A549 (cell line): ENCODE measurements around the gene SLITRK4. TPM values are rescaled to one million over a fixed set of nuclear protein-coding genes. Genes with fewer than 3 reads are reported as not detected.

ENCODE experiments used
- ATAC-seq, 2 experiments: fragments of 200-7000 bp in 1 of 2; fragments of >200 bp in 1 of 2; cut with Nextera tagmentation in 1 of 2; cut with Tn5 transposase in 1 of 2; 3 replicates each; pipeline versions ENCODE4 v1.8.0 to v1.9.1; 2018 to 2020; ENCODE audit warnings: mild to moderate bottlenecking in 1 of 2, moderate library complexity in 1 of 2
- CTCF ChIA-PET: fragments of 300-600 bp; sonication (Branson Sonifier 250); formaldehyde crosslinking; extraction: SDS; loops from one replicate; lab custom pipeline; 2021; ENCODE audit warnings: antibody characterized with exemption, inconsistent platforms; lab: Yijun Ruan, JAX
- POLR2A ChIA-PET: fragments of 350-600 bp; formaldehyde crosslinking; extraction: SDS; loops from one replicate; lab custom pipeline; 2021; ENCODE audit warnings: antibody characterized with exemption, inconsistent platforms; lab: Yijun Ruan, JAX
- DNase-seq, 2 experiments: peaks; one replicate each; pipeline versions ENCODE4 v3.0.0 to v3.0.0-alpha.2; 2011 to 2016; ENCODE audit warnings: low read depth in 1 of 2, low spot score in 1 of 2
- FAIRE-seq: peaks from 2 replicates; lab custom pipeline; 2011; peaks lifted over from hg19 to GRCh38; lab: Jason Lieb, UNC
- H3K27ac ChIP-seq, 2 experiments: fragments of >200 bp; sonication (Bioruptor Twin); formaldehyde crosslinking; 3 replicates each; pipeline ENCODE4 v1.5.1; 2016 to 2017
- H3K4me1 ChIP-seq: fragments of >200 bp; sonication (Bioruptor Twin); formaldehyde crosslinking; 3 replicates; pipeline ENCODE4 v1.6.1; 2016
- H3K4me2 ChIP-seq: fragments of >200 bp; sonication (Bioruptor Twin); formaldehyde crosslinking; 3 replicates; pipeline ENCODE4 v1.6.1; 2016
- H3K4me3 ChIP-seq: fragments of >200 bp; sonication (Bioruptor Twin); formaldehyde crosslinking; 3 replicates; pipeline ENCODE4 v1.5.1; 2016
- H3K9me3 ChIP-seq: fragments of >200 bp; sonication (Bioruptor Twin); formaldehyde crosslinking; 3 replicates; pipeline ENCODE4 v1.6.1; 2016
- CBX2 ChIP-seq: fragments of 200-600 bp; sonication (generic); IDR thresholded peaks from 2 replicates; pipeline ENCODE4 v1.6.1; 2016; ENCODE audit warnings: low read depth, mild to moderate bottlenecking, borderline replicate concordance
- CHD2 ChIP-seq: fragments of 150-350 bp; IDR thresholded peaks from 2 replicates; pipeline ENCODE4 v1.6.1; 2014; ENCODE audit warnings: low read length; ENCODE audit not compliant: partially characterized antibody
- CTCF ChIP-seq: fragments of >200 bp; sonication (Bioruptor Twin); formaldehyde crosslinking; IDR thresholded peaks from 3 replicates; pipeline ENCODE4 v1.5.1; 2016
- E2F6 ChIP-seq: IDR thresholded peaks from 2 replicates; pipeline ENCODE4 v1.6.1; 2012; ENCODE audit warnings: low read depth, borderline replicate concordance
- EHMT2 ChIP-seq: fragments of 200-600 bp; sonication (generic); IDR thresholded peaks from 2 replicates; pipeline ENCODE4 v1.6.1; 2016; ENCODE audit warnings: antibody characterized with exemption, low read depth, mild to moderate bottlenecking, moderate library complexity
- ESRRA ChIP-seq: fragments of 150-350 bp; IDR thresholded peaks from 2 replicates; pipeline ENCODE4 v1.6.1; 2014; ENCODE audit warnings: mild to moderate bottlenecking, low read length, borderline replicate concordance
- FOXS1 ChIP-seq: fragments of 250-450 bp; sonication (Bioruptor Pico); IDR thresholded peaks from 2 replicates; pipeline ENCODE4 v1.5.0; 2020; ENCODE audit warnings: mild to moderate bottlenecking, moderate library complexity
- GATA3 ChIP-seq: IDR thresholded peaks from 2 replicates; pipeline ENCODE4 v1.6.1; 2012; ENCODE audit warnings: borderline replicate concordance
- HMGXB4 ChIP-seq: fragments of 250-450 bp; sonication (Bioruptor Pico); IDR thresholded peaks from 2 replicates; pipeline ENCODE4 v1.5.0; 2021; ENCODE audit warnings: mild to moderate bottlenecking, moderate library complexity, borderline replicate concordance
- JUNB ChIP-seq: fragments of >200 bp; sonication (Bioruptor Twin); formaldehyde crosslinking; IDR thresholded peaks from 2 replicates; pipeline ENCODE4 v1.6.1; 2016
- MAZ ChIP-seq: fragments of 150-350 bp; IDR thresholded peaks from 2 replicates; pipeline ENCODE4 v1.6.1; 2014; ENCODE audit warnings: antibody characterized with exemption, low read depth, low read length, borderline replicate concordance
- MYC ChIP-seq: IDR thresholded peaks from 2 replicates; pipeline ENCODE4 v1.6.1; 2012; ENCODE audit warnings: mild to moderate bottlenecking, inconsistent platforms, low read length, improper control_type of control experiment, borderline replicate concordance
- NFE2L2 ChIP-seq: fragments of 150-350 bp; conservative IDR thresholded peaks from 2 replicates; pipeline ENCODE4 v1.6.1; 2014; ENCODE audit warnings: low read length
- NPAS2 ChIP-seq: fragments of 250-450 bp; sonication (Bioruptor Pico); IDR thresholded peaks from 2 replicates; pipeline ENCODE4 v1.8.0; 2022; ENCODE audit warnings: mild to moderate bottlenecking, moderate library complexity, borderline replicate concordance
- PHF8 ChIP-seq: fragments of 200-600 bp; sonication (generic); IDR thresholded peaks from 2 replicates; pipeline ENCODE4 v1.6.1; 2016; ENCODE audit warnings: low read depth, mild to moderate bottlenecking, antibody characterized with exemption, moderate library complexity, borderline replicate concordance
- POLR2A ChIP-seq: IDR thresholded peaks from 2 replicates; pipeline ENCODE4 v1.6.1; 2012; ENCODE audit warnings: mild to moderate bottlenecking, low read length
- REST ChIP-seq: fragments of 200-600 bp; sonication (generic); IDR thresholded peaks from 2 replicates; pipeline ENCODE4 v1.6.1; 2016; ENCODE audit warnings: antibody characterized with exemption, mild to moderate bottlenecking, moderate library complexity
- RFX5 ChIP-seq: fragments of 450-650 bp; IDR thresholded peaks from 2 replicates; pipeline ENCODE4 v1.7.1; 2014; ENCODE audit warnings: antibody characterized with exemption, mild to moderate bottlenecking, moderate library complexity
- RNF2 ChIP-seq: fragments of 200-600 bp; sonication (generic); IDR thresholded peaks from 2 replicates; pipeline ENCODE4 v1.6.1; 2016; ENCODE audit warnings: low read depth, mild to moderate bottlenecking, antibody characterized with exemption, moderate library complexity, borderline replicate concordance
- TP53 ChIP-seq: fragments of 250-450 bp; sonication (Bioruptor Pico); IDR thresholded peaks from 2 replicates; pipeline ENCODE4 v1.5.0; 2021; ENCODE audit warnings: mild to moderate bottlenecking, moderate library complexity
- ZFP36 ChIP-seq: fragments of 450-650 bp; IDR thresholded peaks from 2 replicates; pipeline ENCODE4 v1.6.1; 2014; ENCODE audit warnings: borderline replicate concordance; ENCODE audit not compliant: partially characterized antibody
- ZNF302 ChIP-seq: fragments of 250-450 bp; sonication (Bioruptor Pico); IDR thresholded peaks from 2 replicates; pipeline ENCODE4 v1.9.0; 2021; ENCODE audit warnings: inconsistent platforms, mild to moderate bottlenecking, moderate library complexity
- ZSCAN20 ChIP-seq: fragments of 250-450 bp; sonication (Bioruptor Pico); IDR thresholded peaks from 2 replicates; pipeline ENCODE4 v1.8.0; 2022; ENCODE audit warnings: mild to moderate bottlenecking, moderate library complexity
- WGBS: methylation state at CpG from one replicate; pipeline ENCODE4 v1.1.6; 2017; ENCODE audit errors: missing lambda C conversion rate; 5-methylcytosine and 5-hydroxymethylcytosine counted together
- polyA minus RNA-seq: library from RNA; depleted of rRNA, polyadenylated mRNA; stranded (reverse); fragments of >200 nt; gene quantifications from 2 replicates; pipeline ENCODE4 v1.2.3, GENCODE V29; 2011; rRNA and poly(A)+ RNA removed
- polyA plus RNA-seq, 4 experiments: library from polyadenylated mRNA; depleted of rRNA in 3 of 4; stranded (reverse); fragments of >200 nt; fragmentation: RNase III in 1 of 4; extraction: RNeasy Plus Mini Kit Qiagen cat#74134 plus additional on column Dnase treatment in 1 of 4; gene quantifications; 2 replicates in 3 of 4; 3 replicates in 1 of 4; pipeline ENCODE4 v1.2.3, GENCODE V29; 2011 to 2017

SLITRK4 gene
- polyA plus RNA-seq (2011; rRNA removed) (0.03 TPM in 2 replicates), polyA plus RNA-seq (2017; fragmentation: RNase III; extraction: RNeasy Plus Mini Kit Qiagen cat#74134 plus additional on column Dnase treatment) (not detected in 3 replicates), polyA minus RNA-seq (not detected in 2 replicates)
- not detected in 2 replicates for polyA plus RNA-seq (2012; cell fraction: cytosol; rRNA removed)
- polyA plus RNA-seq (2012; cell fraction: nucleus; rRNA removed): not detected in 2 replicates

GRCh38 chrX:143635915-143636314 is at the start of gene SLITRK4:
SLITRK4 (minus strand) TSS chrX:143636101; CDS start chrX:143631108, 4,993 bp downstream.
- H3K4me1 ChIP-seq: no peaks in the 10 kb centered on the region
- no peak for ATAC-seq
- TF ChIP-seq RFX5: no peak
- TF ChIP-seq NPAS2 (CRISPR knock-in tag): no peak
- no peak for TF ChIP-seq TP53 (CRISPR knock-in tag)
- no peak for TF ChIP-seq E2F6
- no peak for TF ChIP-seq GATA3
- no peak for TF ChIP-seq CTCF
- no peak for TF ChIP-seq ZNF302 (CRISPR knock-in tag)
- TF ChIP-seq HMGXB4 (CRISPR knock-in tag): no peak
- TF ChIP-seq JUNB: no peak
- no peak for TF ChIP-seq MYC
- no peak for TF ChIP-seq ZSCAN20 (CRISPR knock-in tag)
- TF ChIP-seq POLR2A: no peak
- TF ChIP-seq REST: no peak
- no peak for TF ChIP-seq PHF8
- TF ChIP-seq ESRRA: no peak
- no peak for TF ChIP-seq ZFP36
- TF ChIP-seq, all 56 proteins: peak for 0
- H3K4me3 ChIP-seq: no peak within 1 kb of the TSS
- no peaks in the 10 kb centered on the region for H3K9me3 ChIP-seq
- DNase-seq (no peak), FAIRE-seq (no peak)
- no peak within 1 kb of the TSS for H3K4me2 ChIP-seq
- POLR2A ChIA-PET: no interaction called here
- WGBS: 12% methylated on average over 9 of the region's 10 CpGs
- CTCF ChIA-PET: interaction anchor here (0.5 kb wide), 1 partner anchor 207 kb away, joined by 3 read pairs; no protein-coding TSS in a partner anchor
- H3K27ac ChIP-seq: no peak within 1 kb of the TSS

GRCh38 chrX:143683486-143683885 is 47.6 kb upstream of the SLITRK4 start:
- Histone ChIP-seq H3K27ac (no peak overlapping the region), H3K9me3 (no peaks in the 10 kb centered on the region), H3K4me1 (no peaks in the 10 kb centered on the region), H3K4me2 (no peak overlapping the region), H3K4me3 (no peak overlapping the region)
- ChIA-PET POLR2A (no interaction called here), CTCF (no interaction called here)
- FAIRE-seq (no peak), ATAC-seq (no peak), DNase-seq (no peak)
- WGBS: 2% methylated on average over 3 of the region's 3 CpGs
- TF ChIP-seq FOXS1 (CRISPR knock-in tag) (no peak), MYC (no peak), RNF2 (no peak), HMGXB4 (CRISPR knock-in tag) (no peak), CHD2 (no peak), EHMT2 (no peak), MAZ (no peak), NFE2L2 (no peak), CBX2 (no peak)
